ENCODE measurements around the gene CRK. TPM values are rescaled to one million over a fixed set of nuclear protein-coding genes. Genes with fewer than 3 reads are reported as not detected.

CRK gene
- total RNA-seq (27.9 TPM), polyA plus RNA-seq (26.6 TPM)
- long read RNA-seq, donor 1, partial matches to known transcripts, result 0 of 1 reads
- long read RNA-seq, donor 1, other reads (novel, unspliced or antisense), result 0 of 1 reads
- long read RNA-seq, donor 2, result 0 reads
- long read RNA-seq, donor 3, transcript CRK-201 (3 exons, 3,880 nt), result major isoform, 6 of 9 reads
- long read RNA-seq, donor 3, partial matches to known transcripts, result 0 of 9 reads
- long read RNA-seq, donor 3, other reads (novel, unspliced or antisense), result 0 of 9 reads
- long read RNA-seq, donor 4, transcript CRK-202 (3 exons, 3,675 nt), result major isoform, 7 of 8 reads
- long read RNA-seq, donor 4, partial matches to known transcripts, result 0 of 8 reads
- long read RNA-seq, donor 4, other reads (novel, unspliced or antisense), result 0 of 8 reads
- long read RNA-seq, donor 5, transcript CRK-201 (3 exons, 3,880 nt), result minor isoform, 6 of 17 reads
- long read RNA-seq, donor 5, transcript CRK-202 (3 exons, 3,675 nt), result major isoform, 11 of 17 reads
- long read RNA-seq, donor 5, partial matches to known transcripts, result 0 of 17 reads
- long read RNA-seq, donor 5, other reads (novel, unspliced or antisense), result 0 of 17 reads
- long read RNA-seq, donor 6, transcript CRK-202 (3 exons, 3,675 nt), result major isoform, 6 of 10 reads
- long read RNA-seq, donor 6, partial matches to known transcripts, result 0 of 10 reads
- long read RNA-seq, donor 6, other reads (novel, unspliced or antisense), result 0 of 10 reads
- long read RNA-seq, donor 7, transcript CRK-202 (3 exons, 3,675 nt), result major isoform, 6 of 12 reads
- long read RNA-seq, donor 7, transcript CRK-201 (3 exons, 3,880 nt), result major isoform, 6 of 12 reads
- long read RNA-seq, donor 7, partial matches to known transcripts, result 0 of 12 reads
- long read RNA-seq, donor 7, other reads (novel, unspliced or antisense), result 0 of 12 reads
- long read RNA-seq, donor 8, partial matches to known transcripts, result 0 of 5 reads
- long read RNA-seq, donor 8, other reads (novel, unspliced or antisense), result 0 of 5 reads
- long read RNA-seq, donor 9, partial matches to known transcripts, result 0 of 7 reads
- long read RNA-seq, donor 9, other reads (novel, unspliced or antisense), result 0 of 7 reads
- long read RNA-seq, donor 10, partial matches to known transcripts, result 0 of 7 reads
- long read RNA-seq, donor 10, other reads (novel, unspliced or antisense), result 0 of 7 reads

DNA sequence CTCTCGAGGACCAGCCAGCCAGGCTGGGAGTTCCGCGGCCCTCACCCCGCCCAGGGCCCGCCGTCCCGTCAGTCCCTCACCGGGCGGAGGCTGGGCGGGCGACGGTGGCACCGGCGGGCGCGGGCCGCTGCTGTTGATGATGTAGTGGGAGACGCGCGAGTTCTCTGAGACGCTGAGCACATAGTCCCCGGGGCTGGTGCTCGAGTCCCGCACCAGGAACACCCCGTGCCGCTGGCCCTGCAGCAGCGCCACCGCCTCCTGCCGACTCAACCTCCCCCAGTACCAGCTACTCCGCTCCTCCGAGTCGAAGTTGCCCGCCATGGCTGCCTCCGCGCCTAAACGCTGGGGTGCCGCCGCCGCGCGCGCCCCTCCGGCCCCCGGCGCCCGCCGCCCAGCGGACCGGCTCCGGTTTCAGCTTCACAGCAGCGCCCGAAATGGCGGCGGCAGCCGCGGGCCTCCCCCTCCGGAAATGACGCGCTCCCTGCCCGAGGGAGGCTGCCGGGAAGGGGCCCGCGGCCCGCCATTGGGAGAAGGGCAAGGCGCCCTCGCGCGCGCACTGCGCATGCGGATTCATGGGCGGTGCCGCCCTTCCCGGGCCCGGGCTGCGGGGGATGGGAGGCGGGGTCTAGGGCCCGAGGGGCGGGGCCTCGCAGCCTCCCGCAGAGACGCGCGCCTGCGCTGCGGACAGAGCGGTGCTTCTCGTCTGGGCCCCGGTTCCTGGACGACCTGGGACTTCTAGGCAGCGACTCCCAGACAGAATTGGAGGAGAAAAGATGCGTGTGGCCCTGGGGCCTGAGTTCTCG, at the start of gene CRK:
Gene CRK (minus strand): TSS at position 436 of the 803 bp plus-strand sequence. CDS start 115 bp downstream, at position 321.
- peaks cover 0 to 8% of the 10 kb centered on the region in 2 donors for H3K9me3 ChIP-seq (ENCODE audit: control insufficient read depth in 2 of 2, insufficient read depth in 1 of 2, low read length in 1 of 2)
- under 1% methylated on average over 93 of the region's 93 CpGs for WGBS
- H3K4me1 ChIP-seq (ENCODE audit: control insufficient read depth in 2 of 2, insufficient read depth in 2 of 2, low read length in 2 of 2), result peaks cover 11 to 24% of the 10 kb centered on the region in 2 donors
- H3K27me3 ChIP-seq (ENCODE audit: control insufficient read depth in 2 of 2, insufficient read depth in 1 of 2, low read length in 1 of 2), result peaks cover 3 to 28% of the 10 kb centered on the region in 2 donors
- H3K27ac ChIP-seq (ENCODE audit: low read depth in 1 of 2, low read length in 1 of 2), result peak within 1 kb of the TSS; percentile 78 to 97
- H3K4me3 ChIP-seq (ENCODE audit: low read length in 2 of 2), result peak within 1 kb of the TSS; percentile 81 to 99
- DNase-seq (ENCODE audit: low read depth in 6 of 9, low spot score in 9 of 9), result peak; percentile 84 to 100 (median 96)
- peaks cover 9 to 13% of the 10 kb centered on the region in 2 donors for H3K36me3 ChIP-seq (ENCODE audit: control insufficient read depth in 2 of 2, insufficient read depth in 2 of 2, low read length in 1 of 2)

DNA sequence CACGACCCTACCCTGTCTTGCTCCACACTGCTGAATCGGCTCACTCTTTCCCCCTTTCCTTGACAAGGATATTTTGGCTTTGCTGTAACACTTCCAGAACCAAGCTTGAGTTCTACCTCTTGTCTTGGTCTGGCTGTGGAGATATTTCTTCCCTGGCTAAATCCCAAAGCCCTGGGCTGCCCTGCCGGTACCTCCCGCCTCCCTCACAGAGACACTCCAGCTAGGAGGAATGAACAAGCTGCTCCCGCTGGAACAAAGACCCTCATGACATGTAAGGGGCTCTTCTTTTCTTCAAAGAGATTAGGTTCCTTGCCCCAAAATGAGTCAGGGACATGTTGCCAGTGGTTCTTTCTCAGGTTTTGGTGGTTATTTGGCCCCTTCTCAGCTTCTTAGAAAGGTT, 49.6 kb upstream of the CRK start:
- DNase-seq (ENCODE audit: low read depth in 6 of 9, low spot score in 9 of 9), result no peak
- Histone ChIP-seq H3K27me3 (ENCODE audit: control insufficient read depth in 2 of 2, insufficient read depth in 1 of 2, low read length in 1 of 2) (no peaks in the 10 kb centered on the region), H3K4me3 (ENCODE audit: low read length in 2 of 2) (no peak overlapping the region), H3K9me3 (ENCODE audit: control insufficient read depth in 2 of 2, insufficient read depth in 1 of 2, low read length in 1 of 2) (no peaks in the 10 kb centered on the region), H3K27ac (ENCODE audit: low read depth in 1 of 2, low read length in 1 of 2) (no peak overlapping the region), H3K36me3 (ENCODE audit: control insufficient read depth in 2 of 2, insufficient read depth in 2 of 2, low read length in 1 of 2) (peaks cover 44 to 62% of the 10 kb centered on the region in 2 donors), H3K4me1 (ENCODE audit: control insufficient read depth in 2 of 2, insufficient read depth in 2 of 2, low read length in 2 of 2) (no peaks in the 10 kb centered on the region)
- 98% methylated on average over 5 of the region's 5 CpGs for WGBS

DNA sequence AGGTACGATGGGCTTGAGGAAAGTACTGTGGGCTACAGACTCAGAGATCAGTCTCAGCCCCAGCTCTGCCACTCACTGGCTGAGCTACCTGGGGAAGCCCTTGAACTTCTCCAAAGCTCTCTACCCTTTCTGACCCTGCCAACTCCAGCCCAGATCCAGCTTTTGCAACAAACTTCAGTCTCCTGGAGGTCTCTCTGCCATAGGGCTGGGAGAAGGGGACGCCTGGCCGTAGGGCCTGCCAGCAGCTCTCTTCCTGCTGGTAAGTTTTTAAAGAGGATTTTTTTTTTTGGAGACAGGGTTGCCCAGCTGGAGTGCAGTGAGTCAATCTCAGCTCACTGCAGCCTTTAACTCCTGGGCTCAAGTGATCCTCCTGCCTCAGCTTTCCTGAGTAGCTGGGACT, 48.8 kb upstream of the CRK start:
- Histone ChIP-seq H3K4me1 (ENCODE audit: control insufficient read depth in 2 of 2, insufficient read depth in 2 of 2, low read length in 2 of 2) (no peaks in the 10 kb centered on the region), H3K9me3 (ENCODE audit: control insufficient read depth in 2 of 2, insufficient read depth in 1 of 2, low read length in 1 of 2) (no peaks in the 10 kb centered on the region), H3K36me3 (ENCODE audit: control insufficient read depth in 2 of 2, insufficient read depth in 2 of 2, low read length in 1 of 2) (peaks cover 42 to 61% of the 10 kb centered on the region in 2 donors), H3K27ac (ENCODE audit: low read depth in 1 of 2, low read length in 1 of 2) (no peak overlapping the region), H3K27me3 (ENCODE audit: control insufficient read depth in 2 of 2, insufficient read depth in 1 of 2, low read length in 1 of 2) (no peaks in the 10 kb centered on the region), H3K4me3 (ENCODE audit: low read length in 2 of 2) (no peak overlapping the region)
- no peak for DNase-seq (ENCODE audit: low read depth in 6 of 9, low spot score in 9 of 9)
- WGBS, result 96% methylated on average over 3 of the region's 3 CpGs

DNA sequence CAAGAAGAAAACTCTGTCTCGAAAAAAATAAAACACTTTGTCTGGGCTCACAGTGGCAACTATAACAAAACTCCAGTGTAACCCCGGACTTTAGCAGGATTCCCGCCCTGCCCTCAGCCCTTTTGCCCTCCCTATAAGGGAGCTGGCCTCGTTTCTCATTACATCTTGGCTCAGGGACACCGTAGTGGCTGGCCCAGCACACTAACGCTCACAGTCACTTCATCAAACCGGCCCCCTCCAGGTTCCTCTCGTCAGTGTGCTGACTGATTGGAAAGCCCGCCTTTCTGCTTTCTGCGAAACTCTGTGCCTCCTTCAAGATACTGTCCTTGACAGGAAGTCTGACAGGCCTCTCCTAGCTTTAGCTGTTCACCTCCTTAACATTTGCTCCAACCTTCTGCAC, 47.7 kb upstream of the CRK start:
- H3K36me3 ChIP-seq (ENCODE audit: control insufficient read depth in 2 of 2, insufficient read depth in 2 of 2, low read length in 1 of 2), result peaks cover 36 to 57% of the 10 kb centered on the region in 2 donors
- 94% methylated on average over 10 of the region's 10 CpGs for WGBS

DNA sequence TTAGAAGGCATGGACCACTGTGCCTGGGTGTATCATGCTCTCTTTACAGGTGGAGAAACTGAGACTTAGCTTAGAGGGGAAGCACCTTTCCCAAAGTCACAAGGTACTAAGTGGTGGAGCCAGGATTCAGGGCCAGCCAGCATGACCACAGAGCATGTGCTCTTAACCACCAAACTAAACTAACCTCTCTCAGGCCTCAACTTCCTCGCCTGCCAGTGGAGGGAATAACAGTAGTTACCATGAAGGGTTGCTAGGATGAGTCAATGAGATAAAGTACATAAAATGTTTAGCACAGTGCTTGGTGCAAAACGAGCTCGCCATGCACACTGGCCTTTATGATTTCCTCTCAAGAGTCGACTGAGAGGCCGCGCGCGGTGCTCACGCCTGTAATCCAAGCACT, 42.8 kb upstream of the CRK start:
- Histone ChIP-seq H3K4me3 (ENCODE audit: low read length in 2 of 2) (no peak overlapping the region), H3K9me3 (ENCODE audit: control insufficient read depth in 2 of 2, insufficient read depth in 1 of 2, low read length in 1 of 2) (no peaks in the 10 kb centered on the region), H3K36me3 (ENCODE audit: control insufficient read depth in 2 of 2, insufficient read depth in 2 of 2, low read length in 1 of 2) (peaks cover 29 to 65% of the 10 kb centered on the region in 2 donors), H3K27me3 (ENCODE audit: control insufficient read depth in 2 of 2, insufficient read depth in 1 of 2, low read length in 1 of 2) (no peaks in the 10 kb centered on the region), H3K27ac (ENCODE audit: low read depth in 1 of 2, low read length in 1 of 2) (no peak overlapping the region), H3K4me1 (ENCODE audit: control insufficient read depth in 2 of 2, insufficient read depth in 2 of 2, low read length in 2 of 2) (no peaks in the 10 kb centered on the region)
- WGBS, result 85% methylated on average over 9 of the region's 9 CpGs
- no peak for DNase-seq (ENCODE audit: low read depth in 6 of 9, low spot score in 9 of 9)

More for the DNA sequence above, 47.7 kb upstream of the CRK start:
- no peaks in the 10 kb centered on the region for H3K9me3 ChIP-seq (ENCODE audit: control insufficient read depth in 2 of 2, insufficient read depth in 1 of 2, low read length in 1 of 2)
- H3K27me3 ChIP-seq (ENCODE audit: control insufficient read depth in 2 of 2, insufficient read depth in 1 of 2, low read length in 1 of 2), result no peaks in the 10 kb centered on the region
- no peak overlapping the region for H3K4me3 ChIP-seq (ENCODE audit: low read length in 2 of 2)
- H3K4me1 ChIP-seq (ENCODE audit: control insufficient read depth in 2 of 2, insufficient read depth in 2 of 2, low read length in 2 of 2), result no peaks in the 10 kb centered on the region
- H3K27ac ChIP-seq (ENCODE audit: low read depth in 1 of 2, low read length in 1 of 2), result no peak overlapping the region
- DNase-seq (ENCODE audit: low read depth in 6 of 9, low spot score in 9 of 9), result no peak

DNA sequence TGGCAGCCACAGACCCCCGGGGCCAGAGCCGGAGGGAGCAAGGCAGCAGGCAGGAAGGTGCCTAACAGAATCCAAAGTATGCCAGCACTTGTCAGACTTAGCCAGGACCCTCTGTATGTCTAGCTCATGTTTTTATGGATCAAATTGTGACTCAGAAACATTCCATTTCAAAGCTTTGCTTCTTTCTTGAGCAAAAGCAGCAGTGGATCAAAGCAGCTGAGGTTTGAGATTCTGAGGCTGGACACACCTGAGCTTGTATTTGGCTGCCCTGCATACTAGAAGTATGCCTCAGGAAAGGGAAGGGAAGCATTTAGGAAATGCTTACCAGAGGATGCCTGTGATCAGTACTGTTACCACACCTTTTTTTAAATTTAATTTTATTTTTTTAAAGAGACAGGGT, 42.2 kb upstream of the CRK start:
- H3K4me3 ChIP-seq (ENCODE audit: low read length in 2 of 2), result no peak overlapping the region
- H3K4me1 ChIP-seq (ENCODE audit: control insufficient read depth in 2 of 2, insufficient read depth in 2 of 2, low read length in 2 of 2), result peaks cover 0 to 2% of the 10 kb centered on the region in 2 donors
- H3K36me3 ChIP-seq (ENCODE audit: control insufficient read depth in 2 of 2, insufficient read depth in 2 of 2, low read length in 1 of 2), result peaks cover 29 to 62% of the 10 kb centered on the region in 2 donors
- H3K27ac ChIP-seq (ENCODE audit: low read depth in 1 of 2, low read length in 1 of 2), result no peak overlapping the region
- H3K27me3 ChIP-seq (ENCODE audit: control insufficient read depth in 2 of 2, insufficient read depth in 1 of 2, low read length in 1 of 2), result peaks cover 0 to 6% of the 10 kb centered on the region in 2 donors
- no peaks in the 10 kb centered on the region for H3K9me3 ChIP-seq (ENCODE audit: control insufficient read depth in 2 of 2, insufficient read depth in 1 of 2, low read length in 1 of 2)
- no peak for DNase-seq (ENCODE audit: low read depth in 6 of 9, low spot score in 9 of 9)
- WGBS, result 66% methylated on average over 2 of the region's 2 CpGs

DNA sequence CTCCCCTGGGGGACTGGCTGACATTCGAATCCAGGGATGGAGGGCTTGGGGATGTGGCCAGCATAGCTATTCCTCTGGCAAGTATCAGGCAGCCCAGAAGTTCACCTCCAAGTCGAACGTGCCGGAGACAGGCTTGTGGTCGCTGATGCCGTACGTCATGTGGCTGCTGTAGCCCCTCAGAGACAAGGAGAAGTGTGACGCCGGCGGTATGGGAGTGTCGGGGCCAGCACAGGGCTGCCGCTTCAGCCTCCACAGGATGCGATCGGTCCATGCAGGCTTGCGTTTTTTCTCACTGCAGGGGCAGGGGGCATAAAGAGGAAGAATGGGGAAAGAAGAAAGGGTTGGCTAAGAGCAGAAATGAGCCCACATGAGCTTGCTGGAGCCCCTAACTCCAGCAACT, 41.8 kb upstream of the CRK start:
- H3K4me1 ChIP-seq (ENCODE audit: control insufficient read depth in 2 of 2, insufficient read depth in 2 of 2, low read length in 2 of 2), result peaks cover 0 to 6% of the 10 kb centered on the region in 2 donors
- no peaks in the 10 kb centered on the region for H3K9me3 ChIP-seq (ENCODE audit: control insufficient read depth in 2 of 2, insufficient read depth in 1 of 2, low read length in 1 of 2)
- no peak overlapping the region for H3K4me3 ChIP-seq (ENCODE audit: low read length in 2 of 2)
- peaks cover under 1 to 10% of the 10 kb centered on the region in 2 donors for H3K27me3 ChIP-seq (ENCODE audit: control insufficient read depth in 2 of 2, insufficient read depth in 1 of 2, low read length in 1 of 2)
- H3K36me3 ChIP-seq (ENCODE audit: control insufficient read depth in 2 of 2, insufficient read depth in 2 of 2, low read length in 1 of 2), result peaks cover 29 to 62% of the 10 kb centered on the region in 2 donors
- DNase-seq (ENCODE audit: low read depth in 6 of 9, low spot score in 9 of 9), result no peak
- WGBS, result 76% methylated on average over 15 of the region's 15 CpGs
- no peak overlapping the region for H3K27ac ChIP-seq (ENCODE audit: low read depth in 1 of 2, low read length in 1 of 2)

DNA sequence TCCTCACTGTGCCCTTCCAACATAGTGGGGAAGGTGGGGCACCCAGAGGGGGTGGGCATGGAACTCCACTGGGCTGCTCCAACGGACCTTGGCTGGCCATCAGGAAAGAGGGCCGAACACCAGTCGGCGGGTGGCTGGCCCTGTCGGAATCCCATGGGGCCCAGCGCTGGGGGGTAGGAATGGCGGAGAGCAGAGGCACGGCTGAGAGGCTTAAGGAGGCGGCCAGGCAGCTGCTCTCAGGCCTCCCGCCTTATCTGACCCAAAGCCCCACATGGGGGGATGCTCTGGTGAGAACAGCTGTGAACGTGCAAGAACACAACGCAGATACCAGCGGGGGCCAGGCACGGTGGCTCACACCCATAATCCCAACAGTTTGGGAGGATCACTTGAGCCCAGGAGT, 40.8 kb upstream of the CRK start:
- peaks cover 29 to 57% of the 10 kb centered on the region in 2 donors for H3K36me3 ChIP-seq (ENCODE audit: control insufficient read depth in 2 of 2, insufficient read depth in 2 of 2, low read length in 1 of 2)
- peaks cover 0 to 15% of the 10 kb centered on the region in 2 donors for H3K4me1 ChIP-seq (ENCODE audit: control insufficient read depth in 2 of 2, insufficient read depth in 2 of 2, low read length in 2 of 2)
- H3K4me3 ChIP-seq (ENCODE audit: low read length in 2 of 2), result no peak overlapping the region
- peaks cover 10 to 20% of the 10 kb centered on the region in 2 donors for H3K27me3 ChIP-seq (ENCODE audit: control insufficient read depth in 2 of 2, insufficient read depth in 1 of 2, low read length in 1 of 2)
- no peak for DNase-seq (ENCODE audit: low read depth in 6 of 9, low spot score in 9 of 9)
- peaks cover 0 to 4% of the 10 kb centered on the region in 2 donors for H3K9me3 ChIP-seq (ENCODE audit: control insufficient read depth in 2 of 2, insufficient read depth in 1 of 2, low read length in 1 of 2)
- no peak overlapping the region for H3K27ac ChIP-seq (ENCODE audit: low read depth in 1 of 2, low read length in 1 of 2)
- WGBS, result 98% methylated on average over 14 of the region's 14 CpGs
